ENCODE results near the gene HS1BP3. TPM values are rescaled to one million over a fixed set of nuclear protein-coding genes. Genes with fewer than 3 reads are reported as not detected.

Gene HS1BP3
- total and polyA plus RNA-seq, 2 of the 13 experiments (the other 11 are each of a cell fraction or from before 2014, with no cell fraction given): 15.2 to 22.0 TPM

GRCh38 chr2:20667531-20668401, 16.9 kb upstream of the HS1BP3 start:
- peak; percentile 51 for FAIRE-seq
- Histone ChIP-seq H3K27me3 (ENCODE audit: control insufficient read depth in 1 of 2, insufficient read depth in 2 of 2, low read length in 2 of 2) (peaks cover 16 to 31% of the 10 kb centered on the region in 2 experiments; a peak in 4 of 5 replicates), H3K4me2 (ENCODE audit: low read depth, low read length) (peak overlapping the region; percentile 95), H3K36me3 (replicated peaks in 1 of 2; ENCODE audit: control insufficient read depth in 1 of 2, insufficient read depth in 2 of 2, low read length in 2 of 2) (peaks cover 0 to 7% of the 10 kb centered on the region in 2 experiments; a peak in 2 of 5 replicates), H3K4me1 (ENCODE audit: insufficient read depth, low read length) (peaks cover 42% of the 10 kb centered on the region), H2AFZ (ENCODE audit: low read length) (peak overlapping the region; percentile 33), H3K9me3 (ENCODE audit: low read length) (no peaks in the 10 kb centered on the region), H4K20me1 (ENCODE audit: insufficient read depth, low read length) (no peaks in the 10 kb centered on the region), H3K4me3 (replicated peaks in 1 of 3; ENCODE audit: insufficient read depth in 1 of 3, low read depth in 2 of 3, low read length in 3 of 3) (peak overlapping the region; percentile 81 to 87 (median 87)), H3K9ac (ENCODE audit: insufficient read depth, low read depth, low read length) (peak overlapping the region; percentile 80), H3K79me2 (ENCODE audit: insufficient read depth, low read length) (peaks cover 17% of the 10 kb centered on the region), H3K27ac (ENCODE audit: extremely low read length, insufficient read depth, low read length) (peak overlapping the region; percentile 65)
- peak; percentile 31 for ATAC-seq
- ChIA-PET CTCF (ENCODE audit: low intra/inter-chr PET ratio, low total read pairs) (interaction anchor here (2.0 kb wide), 1 partner anchor 9 kb away, joined by 12 read pairs; no protein-coding TSS in a partner anchor), POLR2A (interaction anchor here (1.2 to 8.5 kb wide), 9 partner anchors 8 to 615 kb away, joined by 3 to 216 read pairs (median 4); partner anchors contain the start of genes HS1BP3 and RHOB)
- in situ Hi-C loops (cut with HindIII; ENCODE audit: extremely low pct_ligation_motif_present, low pct_unique_long_range_greater_than_20kb) (loop anchor here (10.0 to 25.0 kb wide), 2 partner anchors 295 to 497 kb away; no protein-coding TSS in a partner anchor), intact Hi-C loops (cut with micrococcal nuclease; ENCODE audit: unreplicated experiment) (loop anchor here (2.0 to 10.0 kb wide), 2 partner anchors 155 to 647 kb away; partner anchors contain the start of gene LDAH)
- no peak for DNase-seq (ENCODE audit: low spot score)
- BruUV-seq (replicated peaks): TSS peak; percentile 43
- WGBS (ENCODE audit: low lambda C conversion rate): 0% methylated on average over 18 of the region's 39 CpGs
- TF ChIP-seq ZNF296 (CRISPR knock-in tag; conservative IDR thresholded peaks at IDR 0.05) (peak; percentile 73; the same call in 1 of the 2 replicates), ZNF556 (CRISPR knock-in tag; IDR thresholded peaks at IDR 0.05; ENCODE audit: borderline replicate concordance) (0 out of 2 replicates have a peak, but pooled peaks have one; percentile 11), HMGXB4 (CRISPR knock-in tag; IDR thresholded peaks at IDR 0.05; ENCODE audit: borderline replicate concordance in 1 of 2, low read depth in 1 of 2) (peak; percentile 58 to 72; a peak in 2 of 4 replicates), ZKSCAN8 (CRISPR knock-in tag; IDR thresholded peaks at IDR 0.05; ENCODE audit: borderline replicate concordance) (0 out of 2 replicates have a peak, but pooled peaks have one; percentile 15), ZNF788 (CRISPR knock-in tag; IDR thresholded peaks at IDR 0.05; ENCODE audit: borderline replicate concordance) (no peak), ZNF563 (CRISPR knock-in tag; IDR thresholded peaks at IDR 0.05) (peak; percentile 59; the same call in 1 of the 2 replicates), SALL1 (CRISPR knock-in tag; IDR thresholded peaks at IDR 0.05) (peak; percentile 40; the same call in 1 of the 2 replicates), ZNF235 (CRISPR knock-in tag; IDR thresholded peaks at IDR 0.05; ENCODE audit: borderline replicate concordance) (peak; percentile 59; the same call in 1 of the 2 replicates), ZNF101 (CRISPR knock-in tag; IDR thresholded peaks at IDR 0.05; ENCODE audit: borderline replicate concordance, low read depth) (0 out of 2 replicates have a peak, but pooled peaks have one; percentile 52), AGO2 (optimal IDR thresholded peaks at IDR 0.05; ENCODE audit: low read depth, low read length) (peak; percentile 79), HNF1A (IDR thresholded peaks at IDR 0.05; ENCODE audit: low read depth) (no peak), HNF1A (CRISPR knock-in tag; IDR thresholded peaks at IDR 0.05; ENCODE audit: borderline replicate concordance) (peak; percentile 50; the same call in 1 of the 2 replicates)

Measured in HepG2 (cell line).